Glutamatergic neuron (in vitro differentiated cells): ENCODE measurements around the gene RTN4. TPM values are rescaled to one million over a fixed set of nuclear protein-coding genes. Genes with fewer than 3 reads are reported as not detected.
"Not testable (repeated sequence)": the region's sequence is repeated elsewhere in the genome, so short reads cannot be mapped to it uniquely, and the experiment has no call there.

ENCODE experiments used
- DNase-seq: peaks from one replicate; pipeline ENCODE4 v3.0.0; 2022
- H3K27ac Mint-ChIP-seq: one replicate; pipeline ENCODE4 v1.8.0; 2020; ENCODE audit warnings: mild to moderate bottlenecking, mixed read lengths, inconsistent platforms; ENCODE audit not compliant: unreplicated experiment
- H3K27me3 Mint-ChIP-seq: one replicate; pipeline ENCODE4 v1.8.0; 2020; ENCODE audit warnings: mild to moderate bottlenecking, moderate library complexity, mixed read lengths, inconsistent platforms; ENCODE audit not compliant: unreplicated experiment
- H3K36me3 Mint-ChIP-seq: one replicate; pipeline ENCODE4 v1.8.0; 2020; ENCODE audit warnings: mild to moderate bottlenecking, mixed read lengths, inconsistent platforms; ENCODE audit not compliant: unreplicated experiment
- H3K4me1 Mint-ChIP-seq: one replicate; pipeline ENCODE4 v1.8.0; 2020; ENCODE audit warnings: mild to moderate bottlenecking, low read depth, mixed read lengths, inconsistent platforms; ENCODE audit not compliant: unreplicated experiment
- H3K4me3 Mint-ChIP-seq: one replicate; pipeline ENCODE4 v1.8.0; 2020; ENCODE audit warnings: mild to moderate bottlenecking, mixed read lengths, inconsistent platforms; ENCODE audit not compliant: unreplicated experiment
- H3K9me3 Mint-ChIP-seq: one replicate; pipeline ENCODE4 v1.8.0; 2020; ENCODE audit warnings: mild to moderate bottlenecking, moderate library complexity, mixed read lengths, inconsistent platforms; ENCODE audit not compliant: unreplicated experiment
- total RNA-seq: library from RNA; stranded (reverse); fragmentation: NEBNext Ultra II Directional; extraction: Animal tissue kit (Norgen Biotek cat#: 25700); gene quantifications from one replicate; pipeline ENCODE4 v1.2.1, GENCODE V29; 2021; ENCODE audit not compliant: unreplicated experiment
- TF ChIP-seq, protein P1 (sequence below): fragments of 200-600 bp; sonication (generic); IDR thresholded peaks from one replicate; pipeline ENCODE4 v1.5.0; 2021; ENCODE audit not compliant: partially characterized antibody, unreplicated experiment

Gene RTN4
- total RNA-seq, 1 donor from 2014 or later = 772 TPM

DNA sequence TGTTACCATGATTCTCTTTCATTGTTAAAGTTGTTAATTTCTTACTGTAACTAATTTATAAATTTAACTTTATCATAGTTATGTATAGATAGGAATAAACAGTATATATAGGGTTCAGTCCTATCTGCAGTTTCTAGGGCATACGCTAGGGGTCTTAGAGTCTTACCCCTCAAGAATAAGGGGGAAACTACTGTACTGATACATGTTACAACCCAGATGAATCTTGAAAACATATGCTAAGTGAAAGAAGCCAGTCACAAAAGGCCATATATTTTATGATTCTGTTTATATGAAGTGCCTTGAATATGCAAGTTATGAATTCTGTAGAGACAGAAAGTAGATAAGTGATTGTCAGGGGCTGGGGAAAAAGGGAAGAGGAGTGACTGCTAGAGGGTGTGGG lies 52.4 kb downstream of the RTN4 start:
- peak overlapping the region; percentile 54 for H3K4me3 Mint-ChIP-seq
- peaks cover 4% of the 10 kb centered on the region for H3K9me3 Mint-ChIP-seq
- peaks cover 3% of the 10 kb centered on the region for H3K27me3 Mint-ChIP-seq
- TF ChIP-seq, protein P1, sequence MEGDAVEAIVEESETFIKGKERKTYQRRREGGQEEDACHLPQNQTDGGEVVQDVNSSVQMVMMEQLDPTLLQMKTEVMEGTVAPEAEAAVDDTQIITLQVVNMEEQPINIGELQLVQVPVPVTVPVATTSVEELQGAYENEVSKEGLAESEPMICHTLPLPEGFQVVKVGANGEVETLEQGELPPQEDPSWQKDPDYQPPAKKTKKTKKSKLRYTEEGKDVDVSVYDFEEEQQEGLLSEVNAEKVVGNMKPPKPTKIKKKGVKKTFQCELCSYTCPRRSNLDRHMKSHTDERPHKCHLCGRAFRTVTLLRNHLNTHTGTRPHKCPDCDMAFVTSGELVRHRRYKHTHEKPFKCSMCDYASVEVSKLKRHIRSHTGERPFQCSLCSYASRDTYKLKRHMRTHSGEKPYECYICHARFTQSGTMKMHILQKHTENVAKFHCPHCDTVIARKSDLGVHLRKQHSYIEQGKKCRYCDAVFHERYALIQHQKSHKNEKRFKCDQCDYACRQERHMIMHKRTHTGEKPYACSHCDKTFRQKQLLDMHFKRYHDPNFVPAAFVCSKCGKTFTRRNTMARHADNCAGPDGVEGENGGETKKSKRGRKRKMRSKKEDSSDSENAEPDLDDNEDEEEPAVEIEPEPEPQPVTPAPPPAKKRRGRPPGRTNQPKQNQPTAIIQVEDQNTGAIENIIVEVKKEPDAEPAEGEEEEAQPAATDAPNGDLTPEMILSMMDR = peak; percentile 38
- H3K36me3 Mint-ChIP-seq = no peaks in the 10 kb centered on the region
- H3K4me1 Mint-ChIP-seq = peaks cover 42% of the 10 kb centered on the region
- DNase-seq = no peak
- no peak overlapping the region for H3K27ac Mint-ChIP-seq

DNA sequence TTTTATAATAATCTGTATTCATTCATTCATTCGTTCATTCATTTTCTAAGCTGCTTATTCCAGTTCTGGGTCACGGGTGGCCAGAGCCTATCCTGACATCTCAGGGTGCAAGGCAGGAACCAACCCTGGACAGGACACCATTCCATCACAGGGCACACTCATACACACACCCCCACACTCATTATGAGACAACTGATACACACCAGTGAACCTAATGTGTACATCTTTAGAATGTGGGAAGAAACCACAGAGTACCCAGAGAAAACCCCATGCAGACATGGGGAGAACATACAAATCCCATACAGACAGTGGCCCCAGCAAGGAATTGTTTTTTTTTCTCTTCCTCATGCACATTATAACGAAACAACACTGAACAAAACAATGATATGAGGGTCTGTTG lies 54.7 kb downstream of the RTN4 start:
- no peak overlapping the region for H3K27ac Mint-ChIP-seq
- peaks cover 9% of the 10 kb centered on the region for H3K9me3 Mint-ChIP-seq
- no peaks in the 10 kb centered on the region for H3K36me3 Mint-ChIP-seq
- no peak overlapping the region for H3K4me3 Mint-ChIP-seq
- TF ChIP-seq, protein P1 = no peak
- peaks cover 39% of the 10 kb centered on the region for H3K4me1 Mint-ChIP-seq
- DNase-seq = no peak
- peaks cover 5% of the 10 kb centered on the region for H3K27me3 Mint-ChIP-seq

DNA sequence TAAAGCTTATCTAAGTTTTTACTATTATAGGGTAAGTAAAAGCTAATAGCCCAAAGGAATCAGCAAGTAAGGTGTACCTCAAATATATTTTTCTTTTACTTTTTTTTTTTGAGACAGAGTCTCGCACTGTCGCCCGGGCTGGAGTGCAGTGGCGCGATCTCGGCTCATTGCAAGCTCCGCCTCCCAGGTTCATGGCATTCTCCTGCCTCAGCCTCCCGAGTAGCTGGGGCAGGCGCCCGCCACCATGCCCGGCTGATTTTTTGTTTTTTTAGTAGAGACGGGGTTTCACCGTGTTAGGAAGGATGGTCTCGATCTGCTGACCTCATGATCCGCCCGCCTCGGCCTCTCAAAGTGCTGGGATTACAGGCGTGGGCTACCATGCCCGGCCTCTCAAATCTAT lies 59.6 kb downstream of the RTN4 start:
- Mint-ChIP-seq H3K9me3 (peaks cover 14% of the 10 kb centered on the region), H3K4me1 (peaks cover 24% of the 10 kb centered on the region)
- not testable (repeated sequence) for H3K27ac Mint-ChIP-seq, H3K4me3 Mint-ChIP-seq, H3K27me3 Mint-ChIP-seq, H3K36me3 Mint-ChIP-seq, DNase-seq

DNA sequence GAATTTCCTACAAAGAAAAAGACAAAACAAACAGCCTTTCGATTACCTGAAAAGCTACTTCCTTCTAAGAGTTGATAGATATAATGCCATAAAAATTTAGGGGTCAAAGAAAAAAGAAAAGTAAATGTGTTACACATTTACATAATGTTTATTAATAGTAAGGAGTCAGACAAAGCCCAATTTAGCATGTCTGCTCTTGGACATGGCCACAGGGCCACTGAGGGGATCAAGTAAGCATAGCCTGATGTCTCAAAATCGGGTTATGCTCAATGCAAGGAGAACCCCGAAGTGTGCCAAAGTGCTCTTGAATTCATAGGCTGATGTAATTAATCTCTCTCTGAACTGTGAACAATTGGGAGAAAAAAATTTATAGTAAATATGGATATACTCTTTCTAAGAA lies 61.6 kb downstream of the RTN4 start:
- Mint-ChIP-seq H3K27me3 (peaks cover 2% of the 10 kb centered on the region), H3K9me3 (peaks cover 14% of the 10 kb centered on the region)
- DNase-seq = no peak

DNA sequence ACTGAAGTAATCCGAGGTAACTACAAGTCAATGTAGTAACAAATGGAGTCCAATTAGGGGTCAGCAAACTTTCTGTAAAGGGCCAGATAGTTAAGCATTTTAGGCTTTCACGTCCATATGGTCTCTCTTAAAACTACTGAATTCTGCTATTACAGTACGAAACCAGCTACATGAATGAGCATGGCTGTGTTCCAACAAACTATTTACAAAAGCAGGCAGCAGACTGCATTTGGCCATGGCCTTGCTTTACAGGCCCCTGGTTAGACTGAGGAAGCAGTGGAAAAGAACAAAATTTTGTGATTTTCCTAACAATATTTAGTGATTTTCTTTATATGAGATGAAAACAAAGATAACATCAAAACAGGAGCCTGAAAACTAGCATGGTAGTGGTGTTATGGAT lies 64.0 kb downstream of the RTN4 start:
- H3K4me1 Mint-ChIP-seq = peaks cover 16% of the 10 kb centered on the region
- no peak overlapping the region for H3K27ac Mint-ChIP-seq
- H3K9me3 Mint-ChIP-seq = peaks cover 9% of the 10 kb centered on the region
- H3K4me3 Mint-ChIP-seq = no peak overlapping the region
- H3K36me3 Mint-ChIP-seq = no peaks in the 10 kb centered on the region
- no peaks in the 10 kb centered on the region for H3K27me3 Mint-ChIP-seq
- DNase-seq = no peak
- TF ChIP-seq, protein P1 = no peak

More for the DNA sequence above, 61.6 kb downstream of the RTN4 start:
- TF ChIP-seq, protein P1 = no peak
- Mint-ChIP-seq H3K4me1 (peaks cover 22% of the 10 kb centered on the region), H3K36me3 (no peaks in the 10 kb centered on the region), H3K4me3 (no peak overlapping the region), H3K27ac (no peak overlapping the region)

DNA sequence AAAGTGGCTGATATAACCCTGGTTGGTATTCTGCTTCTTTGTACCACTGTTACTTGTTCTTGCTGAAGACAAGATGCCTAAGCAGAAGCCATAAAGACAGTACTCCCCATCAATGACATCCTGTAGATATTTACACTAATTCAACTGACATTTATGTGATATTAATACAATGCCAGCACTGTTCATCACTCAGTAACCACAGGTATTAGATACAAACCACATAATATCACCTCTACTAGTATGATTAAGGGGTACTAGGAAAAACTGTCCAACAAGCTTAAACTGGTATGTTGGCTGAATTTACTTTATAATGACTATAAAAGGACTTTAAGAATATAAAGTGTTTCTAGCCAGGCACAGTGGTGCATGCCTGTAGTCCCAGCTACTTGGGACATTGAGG lies 65.8 kb downstream of the RTN4 start:
- H3K27ac Mint-ChIP-seq = no peak overlapping the region

More for the DNA sequence above, 65.8 kb downstream of the RTN4 start:
- Mint-ChIP-seq H3K4me3 (no peak overlapping the region), H3K4me1 (peaks cover 15% of the 10 kb centered on the region), H3K9me3 (peaks cover 10% of the 10 kb centered on the region), H3K27me3 (peaks cover 2% of the 10 kb centered on the region), H3K36me3 (no peaks in the 10 kb centered on the region)
- no peak for DNase-seq
- TF ChIP-seq, protein P1 = no peak
